GM19099 (cell line): ENCODE results near the gene MAPK4.

ENCODE experiments used
- POLR2A ChIP-seq: IDR thresholded peaks from 3 replicates; pipeline ENCODE4 v1.6.1; 2011; ENCODE audit warnings: low read depth; ENCODE audit not compliant: insufficient read length; ENCODE audit errors: extremely low read depth

The MAPK4 gene

DNA sequence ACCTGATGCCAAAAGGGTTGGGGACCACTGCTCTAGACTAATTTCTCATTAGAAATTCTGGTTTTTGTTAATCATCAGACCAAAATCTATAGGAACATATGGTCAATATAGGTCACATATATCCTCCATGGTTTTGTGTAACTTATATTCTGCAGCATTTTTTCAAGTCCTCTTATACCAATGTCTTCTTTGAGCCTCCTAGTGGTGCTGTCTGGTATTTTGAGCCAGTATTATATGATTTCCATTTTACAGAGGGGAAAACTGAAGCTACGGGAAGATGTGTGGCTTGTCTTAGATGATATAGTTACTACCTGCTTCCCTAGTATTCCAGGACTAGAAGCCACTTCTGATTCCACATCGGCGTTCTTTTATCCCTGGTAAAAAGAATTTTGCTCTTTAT lies 13.8 kb downstream of the MAPK4 start:
- no peak for TF ChIP-seq POLR2A

DNA sequence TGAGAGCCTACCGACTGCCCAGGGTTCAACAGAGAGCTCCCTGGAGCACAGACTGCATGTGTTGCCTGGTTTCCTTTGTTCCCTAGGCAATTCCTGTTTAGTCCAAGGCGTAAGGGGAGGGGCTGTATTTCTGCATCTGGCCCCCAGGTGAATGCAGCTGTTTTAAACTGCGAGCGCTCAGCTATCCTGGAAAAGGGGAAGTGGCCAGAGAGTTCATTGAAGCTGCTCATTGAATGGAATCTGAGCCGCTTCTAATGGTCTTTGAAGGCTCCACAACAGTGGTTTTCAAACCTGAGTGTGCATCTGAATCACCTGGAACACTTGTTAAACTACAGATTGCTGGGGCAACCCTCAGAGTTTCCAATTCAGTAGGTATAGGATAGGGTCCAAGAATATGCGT lies 18.1 kb downstream of the MAPK4 start:
- no peak for TF ChIP-seq POLR2A

DNA sequence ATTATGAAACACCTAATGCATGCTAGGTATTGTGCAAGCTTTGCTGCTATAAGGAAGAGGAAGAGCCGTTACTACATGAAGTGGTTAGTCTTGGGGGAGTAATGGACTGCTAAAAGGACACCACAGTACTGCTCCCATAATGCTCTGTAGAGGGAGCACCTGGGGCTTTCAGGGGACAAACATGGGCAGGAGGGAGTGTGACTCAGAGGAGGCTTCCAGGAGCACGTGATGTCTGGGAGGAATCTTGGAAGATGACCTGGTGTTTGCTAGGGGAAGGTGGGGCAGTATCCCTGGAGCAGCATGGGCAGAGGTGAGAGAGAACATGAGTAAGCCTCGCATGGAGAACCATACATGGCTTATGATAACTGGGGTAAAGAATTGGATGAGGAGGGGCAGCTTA lies 18.8 kb downstream of the MAPK4 start:
- TF ChIP-seq POLR2A = no peak

DNA sequence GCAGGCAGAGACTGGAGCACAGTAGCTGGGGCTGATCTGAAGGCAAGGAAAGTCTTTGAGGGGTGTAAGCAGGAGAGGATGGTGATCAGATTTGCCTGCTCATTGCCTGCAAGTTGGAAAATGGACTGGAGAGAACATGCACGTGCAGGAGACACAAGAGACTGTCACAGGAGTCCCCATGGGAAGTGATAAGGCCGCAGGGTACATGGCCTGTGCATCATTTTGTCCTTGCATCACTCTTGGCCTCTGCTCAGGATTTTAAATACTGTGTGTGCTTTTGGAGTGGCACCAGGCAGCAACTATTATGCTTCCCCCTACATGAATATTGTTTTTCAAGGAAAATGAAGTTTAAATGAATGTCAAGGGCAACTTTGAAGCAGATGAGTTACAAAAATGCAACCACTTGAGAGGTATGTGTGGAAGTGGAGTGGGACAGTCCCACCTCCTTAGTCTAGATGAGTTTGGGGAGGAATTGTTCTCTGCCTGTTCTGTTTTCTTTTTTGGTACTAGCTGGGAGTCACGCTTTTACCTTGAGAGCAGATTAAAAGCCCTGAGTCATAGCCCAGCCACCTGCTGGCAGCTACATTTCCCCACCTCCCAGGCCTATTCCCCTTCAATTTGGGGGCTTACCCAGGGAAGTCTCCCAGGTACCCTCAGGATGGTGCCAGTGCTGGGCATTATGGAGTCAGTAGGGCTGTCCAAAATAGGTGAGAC lies 19.3 kb downstream of the MAPK4 start:
- TF ChIP-seq POLR2A = no peak

DNA sequence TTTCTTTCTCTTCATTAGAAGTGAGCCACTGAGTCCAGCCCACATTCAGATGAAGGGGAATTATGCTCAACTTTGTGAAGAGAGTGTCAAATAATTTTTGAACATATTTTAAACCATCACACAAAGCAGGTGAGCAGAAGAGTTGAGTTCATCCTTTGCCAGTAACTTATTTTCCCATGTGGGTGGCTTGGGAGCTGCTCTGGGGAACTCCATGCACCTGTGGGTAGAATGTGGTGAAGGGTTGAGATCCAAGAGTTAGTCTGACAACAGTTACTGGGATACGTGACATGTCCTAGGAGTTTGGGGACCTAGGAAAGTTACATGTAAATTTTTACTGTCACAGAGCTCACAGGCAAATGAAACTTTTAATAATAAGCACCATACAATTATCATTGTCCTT lies 21.6 kb downstream of the MAPK4 start:
- no peak for TF ChIP-seq POLR2A

DNA sequence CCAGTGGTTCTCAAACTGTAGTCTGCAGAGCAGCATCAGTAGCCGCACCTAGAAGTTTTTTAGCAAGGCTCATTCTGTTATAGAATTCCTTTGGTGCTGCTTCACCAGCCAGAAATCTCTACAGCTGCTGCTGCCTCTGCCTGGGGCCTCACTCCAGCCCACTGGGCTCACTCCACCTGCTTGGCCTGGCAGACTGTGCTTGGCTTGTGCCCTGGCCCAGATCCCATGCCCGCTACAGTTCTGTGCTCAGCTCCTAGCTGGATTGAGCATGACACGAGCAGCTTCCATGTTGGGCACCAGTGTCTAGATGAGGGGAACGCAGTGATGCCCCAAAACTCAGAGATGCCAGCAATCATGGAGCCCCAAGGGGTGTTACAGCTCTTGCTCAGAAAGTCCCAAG lies 22.6 kb downstream of the MAPK4 start:
- TF ChIP-seq POLR2A = no peak

DNA sequence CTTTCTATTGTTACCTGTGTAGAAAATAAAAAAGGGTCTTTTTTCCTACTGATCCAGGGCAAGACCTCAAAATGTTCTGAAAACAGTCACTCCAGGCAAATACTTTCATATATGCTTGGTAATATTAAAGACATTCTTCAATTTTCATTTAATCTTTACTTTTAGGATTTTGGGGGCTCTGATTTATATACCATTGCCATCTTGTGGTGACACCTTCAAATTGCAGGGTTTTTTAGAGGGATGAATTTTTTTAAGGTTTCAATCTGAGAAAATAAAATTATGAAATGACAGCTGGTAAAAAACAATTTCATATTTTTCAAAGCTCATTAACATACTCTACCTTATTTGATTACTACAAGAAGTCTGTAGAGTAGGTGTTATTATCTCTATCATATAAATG lies 26.8 kb downstream of the MAPK4 start:
- no peak for TF ChIP-seq POLR2A

DNA sequence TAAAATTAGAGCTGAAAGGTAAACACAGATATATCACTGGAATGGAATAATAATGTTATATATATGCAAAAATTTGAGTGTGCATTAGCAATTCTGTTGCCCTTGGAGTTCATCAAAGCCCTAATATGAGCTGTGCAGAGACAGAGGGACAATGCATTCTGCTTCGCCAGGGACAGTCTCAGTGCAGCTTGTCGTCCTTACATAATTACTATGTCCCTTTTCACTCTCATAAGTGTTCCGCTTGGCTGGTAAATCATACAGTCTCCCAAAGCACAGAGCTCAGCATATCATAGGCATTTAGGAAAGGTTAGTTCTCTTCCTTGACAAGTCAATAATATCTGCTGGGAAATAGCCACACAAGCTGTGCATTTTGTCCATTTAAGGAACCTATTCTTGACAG lies 30.7 kb downstream of the MAPK4 start:
- no peak for TF ChIP-seq POLR2A

DNA sequence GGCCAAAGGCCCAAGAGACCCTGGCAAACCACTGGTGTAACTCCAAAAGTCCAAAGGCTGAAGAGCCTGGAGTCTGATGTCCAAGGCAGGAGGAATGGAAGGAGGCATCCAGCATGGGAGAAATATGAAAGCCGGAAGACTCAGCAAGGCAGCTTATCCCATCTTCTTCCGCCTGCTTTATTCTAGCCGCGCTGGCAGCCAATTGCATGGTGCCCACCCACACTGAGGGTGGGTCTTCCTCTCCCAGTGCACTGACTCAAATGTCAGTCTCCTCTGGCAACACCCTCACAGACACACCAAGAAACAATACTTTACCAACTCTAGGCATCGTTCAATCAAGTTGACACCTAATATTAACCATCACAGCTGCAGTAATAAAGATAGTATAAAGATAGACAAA lies 34.1 kb downstream of the MAPK4 start:
- no peak for TF ChIP-seq POLR2A

DNA sequence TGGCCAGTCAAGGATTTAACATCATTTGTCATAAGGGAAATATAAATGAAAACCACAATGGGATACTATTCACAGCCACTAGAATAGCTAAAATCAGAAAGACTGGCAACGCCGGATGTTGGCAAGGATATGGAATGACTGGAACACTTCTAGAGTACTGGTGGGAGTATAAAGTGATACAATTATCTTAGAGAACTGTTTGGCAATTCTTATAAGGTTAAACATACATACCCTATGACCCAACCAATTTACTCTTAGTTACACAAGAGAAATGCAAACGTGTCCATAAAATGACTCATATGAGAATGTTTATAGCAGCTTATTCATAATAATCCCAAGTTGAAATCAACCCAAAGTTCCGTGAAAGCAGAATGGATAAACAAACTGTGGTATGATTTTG lies 35.1 kb downstream of the MAPK4 start:
- no peak for TF ChIP-seq POLR2A

DNA sequence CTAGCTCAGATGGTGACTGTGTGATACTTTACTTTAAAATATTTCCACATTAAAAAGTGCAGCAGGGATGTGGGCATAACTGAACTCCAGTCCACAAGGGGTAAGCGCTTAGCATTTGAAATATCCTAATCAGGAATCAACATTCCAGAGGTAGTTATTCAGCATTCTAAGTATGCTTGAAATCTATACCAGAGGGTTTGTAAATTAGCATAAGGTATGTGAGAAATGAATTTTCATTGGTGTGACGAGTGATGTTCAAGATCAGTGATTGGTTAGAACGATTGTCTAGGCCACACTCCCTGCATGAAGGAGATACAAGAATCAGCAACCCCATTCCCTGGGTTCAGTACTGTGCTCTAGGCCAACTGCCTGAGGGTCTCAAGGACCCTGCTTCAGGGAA lies 42.6 kb downstream of the MAPK4 start:
- TF ChIP-seq POLR2A = no peak

DNA sequence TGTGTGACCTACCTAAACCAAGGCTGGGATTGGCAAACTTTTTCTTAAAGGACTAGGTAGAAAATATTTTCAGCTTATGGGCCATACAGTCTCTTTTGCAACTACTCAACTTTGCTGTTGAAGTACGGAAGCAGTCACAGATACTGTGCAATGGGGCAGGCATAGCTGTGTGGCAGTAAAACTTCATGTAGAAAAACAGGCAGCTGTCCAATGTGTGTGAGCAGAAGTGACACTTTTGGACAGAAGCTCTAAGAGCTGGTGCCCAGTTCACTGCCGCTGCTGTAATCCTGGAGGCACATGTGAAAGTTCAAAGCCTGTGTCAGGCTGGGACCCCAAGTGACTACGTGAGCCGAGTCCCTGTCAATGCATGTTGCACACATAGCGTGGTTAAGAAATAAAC lies 46.7 kb downstream of the MAPK4 start:
- TF ChIP-seq POLR2A = no peak

DNA sequence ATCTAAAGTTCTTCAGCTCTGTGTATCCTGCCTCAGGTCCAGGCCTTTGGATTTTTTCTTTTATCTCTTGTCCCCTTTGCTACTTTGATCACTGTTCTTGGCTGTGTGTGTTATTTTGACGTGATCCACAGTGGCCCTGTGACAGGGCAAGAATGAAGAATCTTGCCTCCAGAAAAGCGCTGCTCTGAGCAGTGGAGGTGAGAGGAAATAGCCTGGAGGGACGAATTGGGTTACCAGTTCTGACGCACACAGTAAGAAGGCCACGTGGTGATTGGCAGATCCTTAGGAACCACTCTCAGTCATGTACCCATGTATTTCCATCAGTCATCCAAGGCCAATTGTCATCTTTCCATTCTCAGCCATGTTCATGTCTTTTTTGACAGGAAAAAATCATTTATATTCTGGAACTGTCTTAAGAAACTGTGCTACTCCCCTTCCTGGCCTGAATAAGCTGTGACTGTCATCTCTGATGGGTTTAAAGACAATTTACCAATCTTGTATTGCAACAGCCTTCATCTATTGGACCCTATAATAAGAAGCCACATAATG lies 47.6 kb downstream of the MAPK4 start:
- no peak for TF ChIP-seq POLR2A

DNA sequence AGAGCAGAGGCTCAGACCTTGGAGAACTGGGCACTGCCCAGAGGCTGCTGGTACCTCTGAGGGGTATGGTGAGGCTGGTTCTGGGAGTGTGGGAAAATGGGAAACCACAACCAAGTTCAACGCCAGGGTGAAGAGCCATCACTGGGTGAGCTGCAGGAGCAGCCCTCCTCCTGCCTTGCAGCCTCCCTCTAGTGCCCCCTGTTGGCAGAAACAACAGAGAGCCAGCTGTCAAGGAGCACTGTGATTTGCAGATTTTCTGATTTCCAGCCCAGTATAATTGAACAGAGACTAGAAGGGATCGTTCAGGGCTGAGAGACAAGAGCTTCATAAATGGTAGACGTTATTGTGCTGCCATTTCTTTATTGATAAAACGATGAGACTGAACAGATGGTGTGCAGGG lies 50.5 kb downstream of the MAPK4 start:
- no peak for TF ChIP-seq POLR2A

DNA sequence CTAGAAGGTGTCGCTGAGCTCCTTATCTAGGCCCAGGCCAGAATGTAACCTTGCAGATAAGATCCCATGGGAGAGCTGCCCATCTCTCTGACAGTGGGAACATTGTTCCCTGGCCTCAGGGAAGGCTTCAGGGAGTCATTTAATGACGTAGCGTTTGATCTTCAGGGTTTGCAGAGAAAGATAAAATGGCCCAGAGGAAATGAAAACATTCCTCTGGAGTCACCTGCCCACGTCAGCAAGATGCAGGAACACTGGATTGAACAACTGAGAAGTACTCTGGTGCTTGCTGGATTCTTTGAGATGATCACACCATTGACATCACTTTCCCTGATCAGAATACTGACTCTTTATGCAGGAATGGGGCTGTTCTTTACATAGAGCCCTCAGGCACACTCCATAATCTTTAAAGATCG lies 51.6 kb downstream of the MAPK4 start:
- no peak for TF ChIP-seq POLR2A

DNA sequence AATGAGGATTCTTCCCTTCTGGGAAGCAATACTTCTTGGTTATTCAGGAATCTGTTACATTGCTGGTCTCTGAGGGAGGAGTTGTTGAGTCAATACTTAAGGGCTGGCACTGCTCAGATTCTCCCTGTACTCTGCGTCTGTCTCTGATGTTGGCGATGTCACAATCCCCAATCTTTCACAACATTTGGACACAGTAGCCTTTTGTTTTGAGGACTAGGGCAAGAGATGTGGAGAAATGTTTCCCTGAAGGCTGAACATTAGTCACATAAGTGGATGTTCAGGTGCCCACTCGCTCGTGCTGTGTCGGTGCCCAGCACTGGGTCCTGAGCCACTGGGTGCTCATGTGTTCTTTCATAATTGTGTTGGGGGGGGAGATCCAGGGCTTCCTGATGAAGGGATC lies 55.0 kb downstream of the MAPK4 start:
- TF ChIP-seq POLR2A = no peak
